Mesothelial cell of epicardium (in vitro differentiated cells): ENCODE data around the gene ICA1. TPM values are rescaled to one million over a fixed set of nuclear protein-coding genes. Genes with fewer than 3 reads are reported as not detected.

Experiments
- DNase-seq, 2 experiments: peaks; one replicate each; pipeline ENCODE4 v3.0.0; 2021; ENCODE audit warnings: low spot score in 2 of 2; ENCODE audit not compliant: unreplicated experiment in 2 of 2
- H3K27ac Mint-ChIP-seq: 2 replicates; pipeline ENCODE4 v1.8.0; 2021; ENCODE audit warnings: mixed read lengths
- H3K27me3 Mint-ChIP-seq: 2 replicates; pipeline ENCODE4 v1.8.0; 2021; ENCODE audit warnings: low read depth, mixed read lengths
- H3K36me3 Mint-ChIP-seq: 2 replicates; pipeline ENCODE4 v1.8.0; 2021; ENCODE audit warnings: mixed read lengths
- H3K4me1 Mint-ChIP-seq: 2 replicates; pipeline ENCODE4 v1.8.0; 2021; ENCODE audit warnings: mixed read lengths
- H3K4me3 Mint-ChIP-seq: 2 replicates; pipeline ENCODE4 v1.8.0; 2021; ENCODE audit warnings: mild to moderate bottlenecking, moderate library complexity, mixed read lengths
- H3K9me3 Mint-ChIP-seq: 2 replicates; pipeline ENCODE4 v1.8.0; 2021; ENCODE audit warnings: mixed read lengths
- CTCF ChIP-seq: fragments of 200-600 bp; sonication (generic); IDR thresholded peaks from one replicate; pipeline ENCODE4 v1.5.0; 2021; ENCODE audit warnings: antibody characterized with exemption; ENCODE audit not compliant: unreplicated experiment
- total RNA-seq: library from RNA; stranded (reverse); gene quantifications from 3 replicates; pipeline ENCODE4 v1.2.1, GENCODE V29; 2021

ICA1 gene
- total RNA-seq, 1 donor from 2014 or later = 8.2 TPM

DNA sequence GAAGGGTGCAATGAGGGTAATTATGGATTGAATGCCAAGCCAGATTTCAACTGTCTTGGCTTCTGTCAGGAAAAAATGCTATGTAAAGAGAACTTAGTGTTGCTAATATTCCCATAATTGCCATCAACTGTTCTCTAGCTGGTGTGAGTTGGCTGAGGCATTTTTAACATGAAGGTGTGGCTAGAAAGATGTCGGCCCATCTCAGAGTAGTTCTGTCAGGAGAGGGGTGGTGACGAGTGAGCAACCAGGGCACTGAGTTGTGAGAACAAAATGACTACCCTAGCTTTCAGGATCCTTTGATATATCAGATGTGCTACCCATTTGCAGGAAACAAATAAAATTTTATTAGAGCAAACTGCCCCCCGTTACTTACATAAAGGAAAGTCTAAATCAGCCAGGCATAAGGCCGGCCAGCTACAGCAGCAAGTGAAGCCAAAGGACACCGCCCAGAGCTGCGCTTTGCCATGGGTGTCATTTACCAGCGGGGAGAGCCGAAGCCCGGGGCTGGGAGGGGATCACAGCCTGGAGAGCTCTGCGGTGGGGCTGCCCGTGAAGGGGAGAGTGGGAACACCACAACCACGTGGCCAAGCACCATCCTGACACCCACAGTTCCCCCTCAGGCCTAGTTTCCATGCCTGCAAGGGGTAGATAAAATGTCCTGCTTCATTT lies 141.4 kb downstream of the ICA1 start:
- Mint-ChIP-seq H3K27me3 (no peaks in the 10 kb centered on the region), H3K9me3 (no peaks in the 10 kb centered on the region), H3K4me1 (peaks cover 8% of the 10 kb centered on the region), H3K36me3 (no peaks in the 10 kb centered on the region), H3K4me3 (no peak overlapping the region), H3K27ac (no peak overlapping the region)
- DNase-seq = no peak
- TF ChIP-seq CTCF = no peak

- Mint-ChIP-seq H3K27ac (no peak overlapping the region), H3K27me3 (no peaks in the 10 kb centered on the region), H3K4me3 (no peak overlapping the region), H3K4me1 (peaks cover 8% of the 10 kb centered on the region), H3K9me3 (peaks cover 4% of the 10 kb centered on the region), H3K36me3 (no peaks in the 10 kb centered on the region)
- TF ChIP-seq CTCF = no peak
- DNase-seq = no peak
Measured at GRCh38 chr7:8119262-8119661, 142.7 kb downstream of the ICA1 start.

- Mint-ChIP-seq H3K4me1 (peaks cover 8% of the 10 kb centered on the region), H3K36me3 (no peaks in the 10 kb centered on the region), H3K27me3 (no peaks in the 10 kb centered on the region), H3K27ac (no peak overlapping the region), H3K9me3 (peaks cover 7% of the 10 kb centered on the region), H3K4me3 (no peak overlapping the region)
- DNase-seq = no peak
- TF ChIP-seq CTCF = no peak
Measured at GRCh38 chr7:8117195-8117594, 144.8 kb downstream of the ICA1 start.

GRCh38 chr7:8115547-8116402 lies 146.2 kb downstream of the ICA1 start:
- Mint-ChIP-seq H3K27me3 (no peaks in the 10 kb centered on the region), H3K4me1 (peaks cover 8% of the 10 kb centered on the region), H3K36me3 (no peaks in the 10 kb centered on the region), H3K4me3 (no peak overlapping the region), H3K27ac (no peak overlapping the region), H3K9me3 (peaks cover 7% of the 10 kb centered on the region)
- DNase-seq = no peak
- no peak for TF ChIP-seq CTCF

DNA sequence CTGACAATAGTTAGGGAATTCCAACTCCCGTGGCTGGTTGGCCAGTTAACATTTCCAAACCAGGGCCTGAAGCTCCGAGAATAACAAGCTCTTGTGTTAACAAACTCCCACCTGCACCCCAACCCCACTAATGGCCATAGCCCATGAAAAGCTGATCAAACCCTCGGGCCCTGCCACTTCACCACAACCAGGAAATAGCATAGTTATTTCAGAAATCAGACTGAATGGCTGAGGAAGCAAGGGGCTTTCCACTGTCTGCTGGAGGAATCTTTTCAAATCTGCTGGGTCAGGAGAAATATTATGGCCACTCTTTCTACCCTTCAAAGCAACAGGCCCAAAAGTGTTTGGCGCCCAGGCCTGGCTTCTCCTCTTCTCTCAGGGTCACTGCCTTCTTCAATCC lies 147.8 kb downstream of the ICA1 start:
- peaks cover 7% of the 10 kb centered on the region for H3K9me3 Mint-ChIP-seq
- H3K4me1 Mint-ChIP-seq = peaks cover 2% of the 10 kb centered on the region
- DNase-seq = no peak
- no peaks in the 10 kb centered on the region for H3K36me3 Mint-ChIP-seq
- H3K27me3 Mint-ChIP-seq = no peaks in the 10 kb centered on the region
- TF ChIP-seq CTCF = no peak
- no peak overlapping the region for H3K27ac Mint-ChIP-seq
- H3K4me3 Mint-ChIP-seq = no peak overlapping the region
